ENCODE data around the gene FGF6. TPM values are rescaled to one million over a fixed set of nuclear protein-coding genes. Genes with fewer than 3 reads are reported as not detected.
A peak's percentile ranks its signal among the peaks of the same experiment; 100 is the strongest.

The FGF6 gene
- total and polyA plus RNA-seq, 2 of the 13 experiments (the other 11 are each of a cell fraction or from before 2014, with no cell fraction given), result not detected

- Histone ChIP-seq H3K9me3 (ENCODE audit: low read length) (peaks cover 2% of the 10 kb centered on the region; the same call in 1 of the 2 replicates), H3K9ac (ENCODE audit: insufficient read depth, low read depth, low read length) (no peak overlapping the region), H2AFZ (ENCODE audit: low read length) (no peak overlapping the region), H3K4me3 (replicated peaks in 1 of 3; ENCODE audit: insufficient read depth in 1 of 3, low read depth in 2 of 3, low read length in 3 of 3) (no peak overlapping the region), H3K4me1 (ENCODE audit: insufficient read depth, low read length) (peaks cover 38% of the 10 kb centered on the region), H3K36me3 (replicated peaks in 1 of 2; ENCODE audit: control insufficient read depth in 1 of 2, insufficient read depth in 2 of 2, low read length in 2 of 2) (0 out of 5 replicates have a peak, but pooled peaks cover 0 to 8% of the 10 kb centered on the region in 2 experiments), H3K27me3 (ENCODE audit: control insufficient read depth in 1 of 2, insufficient read depth in 2 of 2, low read length in 2 of 2) (no peaks in the 10 kb centered on the region), H3K79me2 (ENCODE audit: insufficient read depth, low read length) (no peaks in the 10 kb centered on the region), H3K4me2 (ENCODE audit: low read depth, low read length) (no peak overlapping the region), H3K27ac (ENCODE audit: extremely low read length, insufficient read depth, low read length) (no peak overlapping the region), H4K20me1 (ENCODE audit: insufficient read depth, low read length) (no peaks in the 10 kb centered on the region)
- WGBS (ENCODE audit: low lambda C conversion rate), result 78% methylated on average over 4 of the region's 4 CpGs
- POLR2A ChIA-PET, result no interaction called here
- FAIRE-seq (no peak), DNase-seq (ENCODE audit: low spot score) (no peak), ATAC-seq (no peak)
- TF ChIP-seq MAFK (conservative IDR thresholded peaks at IDR 0.05 in 1 of 2, IDR thresholded peaks at IDR 0.05 in 1 of 2; ENCODE audit: low read length in 2 of 2) (peak; percentile 48 to 77; a peak in 3 of 4 replicates), MAFF (IDR thresholded peaks at IDR 0.05; ENCODE audit: low read depth, low read length) (peak; percentile 55; the same call in 1 of the 2 replicates), CC2D1A (CRISPR knock-in tag; IDR thresholded peaks at IDR 0.05) (no peak)
- no TSS peak for BruUV-seq (replicated peaks)
- in situ Hi-C loops (cut with HindIII; ENCODE audit: extremely low pct_ligation_motif_present, low pct_unique_long_range_greater_than_20kb) (no loop called here), intact Hi-C loops (cut with micrococcal nuclease; ENCODE audit: unreplicated experiment) (no loop called here)
- CTCF ChIA-PET (ENCODE audit: low intra/inter-chr PET ratio, low total read pairs), result no interaction called here
Observed at GRCh38 chr12:4483885-4484823, 38.5 kb upstream of the FGF6 start.

GRCh38 chr12:4482936-4483335, 37.3 kb upstream of the FGF6 start:
- Histone ChIP-seq H2AFZ (ENCODE audit: low read length) (no peak overlapping the region), H3K9me3 (ENCODE audit: low read length) (peaks cover 12% of the 10 kb centered on the region; the same call in 1 of the 2 replicates), H3K27ac (ENCODE audit: extremely low read length, insufficient read depth, low read length) (no peak overlapping the region), H3K9ac (ENCODE audit: insufficient read depth, low read depth, low read length) (no peak overlapping the region), H3K4me3 (replicated peaks in 1 of 3; ENCODE audit: insufficient read depth in 1 of 3, low read depth in 2 of 3, low read length in 3 of 3) (no peak overlapping the region), H4K20me1 (ENCODE audit: insufficient read depth, low read length) (no peaks in the 10 kb centered on the region), H3K36me3 (replicated peaks in 1 of 2; ENCODE audit: control insufficient read depth in 1 of 2, insufficient read depth in 2 of 2, low read length in 2 of 2) (no peaks in the 10 kb centered on the region), H3K4me1 (ENCODE audit: insufficient read depth, low read length) (peaks cover 38% of the 10 kb centered on the region), H3K4me2 (ENCODE audit: low read depth, low read length) (no peak overlapping the region), H3K79me2 (ENCODE audit: insufficient read depth, low read length) (no peaks in the 10 kb centered on the region), H3K27me3 (ENCODE audit: control insufficient read depth in 1 of 2, insufficient read depth in 2 of 2, low read length in 2 of 2) (no peaks in the 10 kb centered on the region)
- in situ Hi-C loops (cut with HindIII; ENCODE audit: extremely low pct_ligation_motif_present, low pct_unique_long_range_greater_than_20kb), result no loop called here
- BruUV-seq (replicated peaks), result no TSS peak
- ChIA-PET CTCF (ENCODE audit: low intra/inter-chr PET ratio, low total read pairs) (no interaction called here), POLR2A (no interaction called here)
- ATAC-seq, result no peak
- intact Hi-C loops (cut with micrococcal nuclease; ENCODE audit: unreplicated experiment), result no loop called here
- 55% methylated on average over 7 of the region's 7 CpGs for WGBS (ENCODE audit: low lambda C conversion rate)
- TF ChIP-seq NFE2 (CRISPR knock-in tag; IDR thresholded peaks at IDR 0.05) (no peak), NFKB2 (CRISPR knock-in tag; IDR thresholded peaks at IDR 0.05; ENCODE audit: borderline replicate concordance) (no peak), FOXA1 (IDR thresholded peaks at IDR 0.05) (no peak), FOXA1 (CRISPR knock-in tag; IDR thresholded peaks at IDR 0.05) (peak; percentile 60), MBNL3 (CRISPR knock-in tag; conservative IDR thresholded peaks at IDR 0.05) (no peak), FOXA3 (CRISPR knock-in tag; IDR thresholded peaks at IDR 0.05) (peak; percentile 45; the same call in 1 of the 2 replicates)
- FAIRE-seq, result no peak
- DNase-seq (ENCODE audit: low spot score), result no peak
